GM21528 (cell line): Measurements from ENCODE around the gene INTS2.
"Not testable (repeated sequence)": the region's sequence is repeated elsewhere in the genome, so short reads cannot be mapped to it uniquely, and the experiment has no call there.

Source experiments
- ATAC-seq: cut with Tn5 transposase; IDR thresholded peaks from one replicate; pipeline ENCODE4 v1.9.1; 2021; ENCODE audit warnings: mild to moderate bottlenecking, moderate library complexity; ENCODE audit not compliant: unreplicated experiment, low FRiP score

The INTS2 gene

GRCh38 chr17:61895391-61895790 lies 32.4 kb downstream of the INTS2 start:
- ATAC-seq = no peak

GRCh38 chr17:61894310-61894709 lies 33.5 kb downstream of the INTS2 start:
- not testable (repeated sequence) for ATAC-seq

GRCh38 chr17:61887733-61888132 lies 40.0 kb downstream of the INTS2 start:
- not testable (repeated sequence) for ATAC-seq

- ATAC-seq = not testable (repeated sequence)
Measured at GRCh38 chr17:61885865-61886264, 41.9 kb downstream of the INTS2 start.

GRCh38 chr17:61884864-61885263 lies 42.9 kb downstream of the INTS2 start:
- ATAC-seq = no peak

- no peak for ATAC-seq
Measured at GRCh38 chr17:61880589-61881102, 47.1 kb downstream of the INTS2 start.

- ATAC-seq = no peak
Measured at GRCh38 chr17:61878984-61879612, 48.7 kb downstream of the INTS2 start.

- ATAC-seq = no peak
Measured at GRCh38 chr17:61878520-61878919, 49.3 kb downstream of the INTS2 start.

GRCh38 chr17:61877837-61878236 lies 49.9 kb downstream of the INTS2 start:
- no peak for ATAC-seq

GRCh38 chr17:61875804-61876203 lies 52.0 kb downstream of the INTS2 start:
- ATAC-seq = no peak

- ATAC-seq = no peak
Measured at GRCh38 chr17:61875285-61875684, 52.5 kb downstream of the INTS2 start.

- no peak for ATAC-seq
Measured at GRCh38 chr17:61874075-61874474, 53.7 kb downstream of the INTS2 start.

- no peak for ATAC-seq
Measured at GRCh38 chr17:61872099-61872498, 55.7 kb downstream of the INTS2 start.

- ATAC-seq = no peak
Measured at GRCh38 chr17:61869138-61869537, 58.6 kb downstream of the INTS2 start.

GRCh38 chr17:61868074-61868473 lies 59.7 kb downstream of the INTS2 start:
- ATAC-seq = no peak

GRCh38 chr17:61867033-61867432 lies 60.7 kb downstream of the INTS2 start:
- ATAC-seq = no peak

- ATAC-seq = peak; percentile 29
Measured at GRCh38 chr17:61863801-61864126, 64.0 kb downstream of the INTS2 start.

GRCh38 chr17:61862975-61863800 lies 64.6 kb downstream of the INTS2 start, which contains the start of gene BRIP1:
BRIP1 (minus strand) TSS chr17:61863528; CDS start chr17:61861539, 1,989 bp downstream.
- peak; percentile 88 for ATAC-seq

- no peak for ATAC-seq
Measured at GRCh38 chr17:61862105-61862574, 65.6 kb downstream of the INTS2 start.

- not testable (repeated sequence) for ATAC-seq
Measured at GRCh38 chr17:61860397-61860796, 67.4 kb downstream of the INTS2 start.

GRCh38 chr17:61856035-61856434 lies 71.7 kb downstream of the INTS2 start:
- ATAC-seq = no peak

- ATAC-seq = no peak
Measured at GRCh38 chr17:61852857-61853256, 74.9 kb downstream of the INTS2 start.
